Subcutaneous adipose tissue (tissue), 4 donors: Measurements from ENCODE around the gene CYB5R4. TPM values are rescaled to one million over a fixed set of nuclear protein-coding genes. Genes with fewer than 3 reads are reported as not detected.

Experiments used
- CTCF ChIP-seq: fragments of 450-650 bp; IDR thresholded peaks from one replicate; pipeline ENCODE4 v1.5.1; 2016; ENCODE audit warnings: low read depth, mild to moderate bottlenecking, control low read depth, antibody characterized with exemption, moderate library complexity
- total RNA-seq, 4 donors: library from RNA; depleted of rRNA; stranded (reverse); fragments of >200 nt; gene quantifications; one replicate each; pipeline ENCODE4 v1.1.0, GENCODE V29; 2016

CYB5R4 gene
- total RNA-seq, 4 donors from 2014 or later, result 4.3 to 21.6 (median 10.1) TPM

- no peak for TF ChIP-seq CTCF
These were observed 153.9 kb downstream of the CYB5R4 start for GRCh38 chr6:84013354-84013753.

DNA sequence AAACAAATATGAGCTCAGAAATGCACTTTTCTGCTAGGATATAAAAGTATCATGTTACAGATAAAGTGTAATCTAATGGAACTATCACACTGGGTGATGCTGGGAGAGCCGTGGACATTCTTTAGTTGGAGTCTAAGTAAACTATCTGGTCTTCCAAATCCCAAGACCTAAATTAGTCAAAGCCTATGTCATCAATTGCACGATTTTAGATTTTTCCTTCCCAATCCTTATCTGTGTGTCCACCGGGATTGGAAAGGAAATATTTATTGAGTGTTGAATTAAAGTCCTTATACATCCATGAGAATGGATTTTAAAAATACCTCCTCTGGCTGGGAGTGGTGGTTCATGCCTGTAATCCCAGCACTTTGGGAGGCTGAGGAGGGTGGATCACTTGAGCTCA, 154.4 kb downstream of the CYB5R4 start:
- TF ChIP-seq CTCF, result no peak

GRCh38 chr6:84016029-84016428, 156.5 kb downstream of the CYB5R4 start:
- TF ChIP-seq CTCF, result no peak

Other genes starting within 250 kb of the CYB5R4 start
- gene SNAP91, start 150.6 kb upstream of the CYB5R4 start, total RNA-seq, result not detected
- not detected for gene RIPPLY2, start 6.3 kb upstream of the CYB5R4 start, total RNA-seq
- under 1 TPM in 3 of 4 donors, not detected in 1; 0.17 to 0.44 (median 0.38) TPM for gene MRAP2, start 174.1 kb downstream of the CYB5R4 start, total RNA-seq